HEK293 (cell line): Measurements from ENCODE around the gene ATP12A.

Source experiments
- CTCF ChIP-seq: fragments of 450-650 bp; formaldehyde crosslinking; IDR thresholded peaks from 2 replicates; pipeline ENCODE4 v1.5.1; 2016; ENCODE audit warnings: missing biosample characterization, missing genetic modification characterization
- MZF1 ChIP-seq: fragments of 450-650 bp; formaldehyde crosslinking; IDR thresholded peaks from 2 replicates; pipeline ENCODE4 v1.5.1; 2017; ENCODE audit warnings: missing biosample characterization, missing genetic modification characterization, borderline replicate concordance
- PATZ1 ChIP-seq: fragments of 450-650 bp; formaldehyde crosslinking; IDR thresholded peaks from 2 replicates; pipeline ENCODE4 v1.5.1; 2016; ENCODE audit warnings: missing biosample characterization, missing genetic modification characterization
- ZNF146 ChIP-seq: fragments of 450-650 bp; formaldehyde crosslinking; IDR thresholded peaks from 2 replicates; pipeline ENCODE4 v1.5.1; 2016; ENCODE audit warnings: missing biosample characterization, missing genetic modification characterization
- ZNF184 ChIP-seq: fragments of 450-650 bp; IDR thresholded peaks from 2 replicates; pipeline ENCODE4 v1.5.1; 2018; ENCODE audit warnings: missing biosample characterization, mild to moderate bottlenecking, missing genetic modification characterization
- ZNF280C ChIP-seq: fragments of 450-650 bp; formaldehyde crosslinking; IDR thresholded peaks from 2 replicates; pipeline ENCODE4 v1.5.1; 2016; ENCODE audit warnings: missing biosample characterization, missing genetic modification characterization
- ZNF302 ChIP-seq: fragments of 450-650 bp; formaldehyde crosslinking; IDR thresholded peaks from 2 replicates; pipeline ENCODE4 v1.5.1; 2016; ENCODE audit warnings: missing biosample characterization, missing genetic modification characterization, low read depth
- ZNF48 ChIP-seq: fragments of 450-650 bp; formaldehyde crosslinking; IDR thresholded peaks from 2 replicates; pipeline ENCODE4 v1.5.1; 2016; ENCODE audit warnings: missing biosample characterization, missing genetic modification characterization
- ZSCAN16 ChIP-seq: fragments of 450-650 bp; formaldehyde crosslinking; IDR thresholded peaks from 2 replicates; pipeline ENCODE4 v1.5.1; 2016; ENCODE audit warnings: missing biosample characterization, missing genetic modification characterization

- no peak for TF ChIP-seq ZSCAN16
- no peak for TF ChIP-seq ZNF280C
- no peak for TF ChIP-seq PATZ1 (tag by site-specific recombination)
- TF ChIP-seq ZNF184, result no peak
- no peak for TF ChIP-seq ZNF48 (tag by site-specific recombination)
- no peak for TF ChIP-seq ZNF302 (tag by site-specific recombination)
- TF ChIP-seq ZNF146, result no peak
- no peak for TF ChIP-seq CTCF (tag by site-specific recombination)
- no peak for TF ChIP-seq MZF1 (tag by site-specific recombination)
These were observed 26.8 kb downstream of the ATP12A start for GRCh38 chr13:24706886-24707585.
